ENCODE data around the gene USP36.
"Not testable (repeated sequence)": the region's sequence is repeated elsewhere in the genome, so short reads cannot be mapped to it uniquely, and the experiment has no call there.

The USP36 gene

GRCh38 chr17:78753316-78754250, 87.0 kb downstream of the USP36 start:
- DNase-seq (ENCODE audit: low read depth): no peak

GRCh38 chr17:78751447-78752161, 89.0 kb downstream of the USP36 start:
- no peak overlapping the region for H3K4me3 ChIP-seq (ENCODE audit: low read depth, low read length)
- DNase-seq (ENCODE audit: low read depth): no peak

More at GRCh38 chr17:78753316-78754250, 87.0 kb downstream of the USP36 start:
- no peak overlapping the region for H3K4me3 ChIP-seq (ENCODE audit: low read depth, low read length)

- DNase-seq (ENCODE audit: low read depth); H3K4me3 ChIP-seq (ENCODE audit: low read depth, low read length): not testable (repeated sequence)
These were observed 89.6 kb downstream of the USP36 start for GRCh38 chr17:78751000-78751399.

GRCh38 chr17:78748730-78749317, 91.8 kb downstream of the USP36 start:
- no peak overlapping the region for H3K4me3 ChIP-seq (ENCODE audit: low read depth, low read length)
- DNase-seq (ENCODE audit: low read depth): no peak

GRCh38 chr17:78748048-78748729, 92.4 kb downstream of the USP36 start:
- DNase-seq (ENCODE audit: low read depth): no peak
- H3K4me3 ChIP-seq (ENCODE audit: low read depth, low read length): no peak overlapping the region

GRCh38 chr17:78747488-78747887, 93.1 kb downstream of the USP36 start:
- DNase-seq (ENCODE audit: low read depth): no peak
- no peak overlapping the region for H3K4me3 ChIP-seq (ENCODE audit: low read depth, low read length)

- no peak for DNase-seq (ENCODE audit: low read depth)
- no peak overlapping the region for H3K4me3 ChIP-seq (ENCODE audit: low read depth, low read length)
These were observed 93.7 kb downstream of the USP36 start for GRCh38 chr17:78746949-78747269.

GRCh38 chr17:78746263-78746948, 94.2 kb downstream of the USP36 start:
- no peak overlapping the region for H3K4me3 ChIP-seq (ENCODE audit: low read depth, low read length)
- DNase-seq (ENCODE audit: low read depth): no peak

Data from skeletal muscle cell (primary cell).